ENCODE results near the gene FOXP2.
"Not testable (repeated sequence)": the region's sequence is repeated elsewhere in the genome, so short reads cannot be mapped to it uniquely, and the experiment has no call there.

FOXP2 gene

GRCh38 chr7:114414156-114415063 lies at the start of gene FOXP2:
FOXP2 (plus strand) TSS chr7:114414815; CDS start chr7:114426512, 11,697 bp downstream.
- DNase-seq: no peak

- DNase-seq: no peak
Measured at GRCh38 chr7:114365791-114366190, 48.8 kb upstream of the FOXP2 start.

- no peak for DNase-seq
Measured at GRCh38 chr7:114368492-114368891, 46.1 kb upstream of the FOXP2 start.

GRCh38 chr7:114369294-114369693 lies 45.3 kb upstream of the FOXP2 start:
- no peak for DNase-seq

GRCh38 chr7:114372619-114373018 lies 42.0 kb upstream of the FOXP2 start:
- no peak for DNase-seq

GRCh38 chr7:114375907-114376306 lies 38.7 kb upstream of the FOXP2 start:
- no peak for DNase-seq

GRCh38 chr7:114383946-114384345 lies 30.7 kb upstream of the FOXP2 start:
- not testable (repeated sequence) for DNase-seq

- not testable (repeated sequence) for DNase-seq
Measured at GRCh38 chr7:114384346-114384745, 30.3 kb upstream of the FOXP2 start.

GRCh38 chr7:114388021-114388420 lies 26.6 kb upstream of the FOXP2 start:
- DNase-seq: no peak

GRCh38 chr7:114392686-114393085 lies 21.9 kb upstream of the FOXP2 start:
- no peak for DNase-seq

- DNase-seq: no peak
Measured at GRCh38 chr7:114402876-114403635, 11.6 kb upstream of the FOXP2 start.

- DNase-seq: no peak
Measured at GRCh38 chr7:114405427-114405826, 9.2 kb upstream of the FOXP2 start.

- DNase-seq: no peak
Measured at GRCh38 chr7:114409750-114410149, 4.9 kb upstream of the FOXP2 start.

GRCh38 chr7:114412548-114412947 lies 2.1 kb upstream of the FOXP2 start:
- no peak for DNase-seq

GRCh38 chr7:114413761-114414155 lies 857 bp upstream of the FOXP2 start:
- DNase-seq: no peak

GRCh38 chr7:114415064-114415989 lies 712 bp downstream of the FOXP2 start:
- no peak for DNase-seq

GRCh38 chr7:114416129-114416990 lies 1.7 kb downstream of the FOXP2 start:
- DNase-seq: no peak

GRCh38 chr7:114417290-114417689 lies 2.7 kb downstream of the FOXP2 start:
- DNase-seq: no peak

- DNase-seq: no peak
Measured at GRCh38 chr7:114418117-114418516, 3.5 kb downstream of the FOXP2 start.

GRCh38 chr7:114419441-114420272 lies 5.0 kb downstream of the FOXP2 start:
- DNase-seq: no peak

All from right forelimb (tissue), 1 donor.